NCI-H146 (cell line): Measurements from ENCODE around the gene NAA38.
A peak's percentile ranks its signal among the peaks of the same experiment; 100 is the strongest.

Experiments
- DNase-seq: peaks from one replicate; lab custom pipeline; 2025; lab: John Stamatoyannopoulos, UW

The NAA38 gene

GRCh38 chr17:7856811-7857712 is at the start of gene NAA38:
NAA38 (minus strand) TSS chr17:7857559; CDS start chr17:7857463, 96 bp downstream.
- peak; percentile 99 for DNase-seq

GRCh38 chr17:7903154-7904103 is 46.1 kb upstream of the NAA38 start:
- no peak for DNase-seq

GRCh38 chr17:7897773-7898172 is 40.4 kb upstream of the NAA38 start:
- peak; percentile 8 for DNase-seq

- no peak for DNase-seq
Measured at GRCh38 chr17:7897090-7897489, 39.7 kb upstream of the NAA38 start.

GRCh38 chr17:7894866-7895265 is 37.5 kb upstream of the NAA38 start:
- DNase-seq = no peak

- no peak for DNase-seq
Measured at GRCh38 chr17:7894226-7894625, 36.9 kb upstream of the NAA38 start.

GRCh38 chr17:7893187-7893880 is 36.0 kb upstream of the NAA38 start:
- no peak for DNase-seq

GRCh38 chr17:7889166-7889955 is 32.0 kb upstream of the NAA38 start:
- peak; percentile 93 for DNase-seq

- peak; percentile 46 for DNase-seq
Measured at GRCh38 chr17:7888184-7888920, 31.0 kb upstream of the NAA38 start, which contains the start of gene CHD3. CHD3 (plus strand) TSS chr17:7888789; CDS start chr17:7889001, 212 bp downstream.

- DNase-seq = peak; percentile 95
Measured at GRCh38 chr17:7887482-7888183, 30.3 kb upstream of the NAA38 start.

GRCh38 chr17:7887038-7887481 is 29.7 kb upstream of the NAA38 start:
- no peak for DNase-seq

GRCh38 chr17:7886227-7887037 is 29.1 kb upstream of the NAA38 start:
- peak; percentile 52 for DNase-seq

- DNase-seq = peak; percentile 67
Measured at GRCh38 chr17:7885367-7886226, 28.2 kb upstream of the NAA38 start.

GRCh38 chr17:7884581-7885366 is 27.4 kb upstream of the NAA38 start:
- DNase-seq = peak; percentile 15

- peak; percentile 18 for DNase-seq
Measured at GRCh38 chr17:7883781-7884386, 26.5 kb upstream of the NAA38 start.

GRCh38 chr17:7882629-7883028 is 25.3 kb upstream of the NAA38 start:
- DNase-seq = no peak

- DNase-seq = no peak
Measured at GRCh38 chr17:7882068-7882467, 24.7 kb upstream of the NAA38 start.
